Measurements from ENCODE around the gene FBXO24. TPM values are rescaled to one million over a fixed set of nuclear protein-coding genes. Genes with fewer than 3 reads are reported as not detected.

FBXO24 gene
- total and polyA plus RNA-seq, 8 donors: 0.31 to 2.0 (median 0.81) TPM

DNA sequence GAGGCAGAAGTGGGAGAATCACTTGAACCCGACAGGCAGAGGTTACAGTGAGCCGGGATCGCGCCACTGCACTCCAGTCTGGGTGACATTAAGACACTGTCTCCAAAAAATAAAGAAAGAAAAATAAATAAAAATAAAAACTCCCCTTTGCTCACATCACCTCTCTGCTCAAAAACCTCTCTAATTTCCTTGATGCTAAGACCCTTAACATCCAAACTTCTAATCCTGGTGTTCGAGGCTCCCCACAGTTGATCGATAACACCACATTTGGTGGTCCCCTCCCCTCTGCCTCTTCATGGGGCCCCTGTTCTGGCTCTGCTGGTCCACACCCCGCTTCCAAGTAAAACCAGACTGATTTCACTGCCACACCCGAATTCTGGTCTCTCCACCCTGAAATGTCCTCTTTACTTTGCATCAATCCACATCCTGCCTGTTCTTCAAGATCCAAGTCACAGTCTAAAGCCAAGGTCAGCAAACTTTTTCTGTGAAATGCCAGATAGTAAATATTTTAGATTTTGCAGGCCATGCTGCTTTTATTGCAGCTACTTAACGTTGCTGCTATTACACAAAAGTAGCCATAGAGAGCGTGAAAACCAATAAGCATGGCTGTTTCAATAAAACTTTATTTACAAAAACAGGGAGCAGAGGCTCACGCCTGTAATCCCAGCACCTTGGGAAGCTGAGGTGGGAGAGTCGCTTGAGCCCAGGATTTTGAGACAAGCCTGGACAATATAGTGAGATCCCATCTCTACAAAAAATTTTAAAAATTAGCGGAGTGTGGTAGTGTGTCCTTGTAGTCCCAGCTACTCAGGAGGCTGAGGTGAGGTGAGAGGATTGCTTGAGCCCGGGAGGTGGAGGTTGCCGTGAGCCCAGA, 38.1 kb downstream of the FBXO24 start:
- no peaks in the 10 kb centered on the region for H3K27me3 ChIP-seq
- no peak overlapping the region for H3K27ac ChIP-seq
- H3K9me3 ChIP-seq: no peaks in the 10 kb centered on the region
- H3K4me3 ChIP-seq: no peak overlapping the region
- FAIRE-seq: no peak
- H3K4me1 ChIP-seq: no peaks in the 10 kb centered on the region
- 79 to 84% methylated on average over 15 of the region's 15 CpGs for WGBS, 2 donors
- ATAC-seq: no peak
- intact Hi-C loops (cut with DNase I): no loop called here
- no peaks in the 10 kb centered on the region for H3K36me3 ChIP-seq
- no peak for DNase-seq
- TF ChIP-seq, protein P1, sequence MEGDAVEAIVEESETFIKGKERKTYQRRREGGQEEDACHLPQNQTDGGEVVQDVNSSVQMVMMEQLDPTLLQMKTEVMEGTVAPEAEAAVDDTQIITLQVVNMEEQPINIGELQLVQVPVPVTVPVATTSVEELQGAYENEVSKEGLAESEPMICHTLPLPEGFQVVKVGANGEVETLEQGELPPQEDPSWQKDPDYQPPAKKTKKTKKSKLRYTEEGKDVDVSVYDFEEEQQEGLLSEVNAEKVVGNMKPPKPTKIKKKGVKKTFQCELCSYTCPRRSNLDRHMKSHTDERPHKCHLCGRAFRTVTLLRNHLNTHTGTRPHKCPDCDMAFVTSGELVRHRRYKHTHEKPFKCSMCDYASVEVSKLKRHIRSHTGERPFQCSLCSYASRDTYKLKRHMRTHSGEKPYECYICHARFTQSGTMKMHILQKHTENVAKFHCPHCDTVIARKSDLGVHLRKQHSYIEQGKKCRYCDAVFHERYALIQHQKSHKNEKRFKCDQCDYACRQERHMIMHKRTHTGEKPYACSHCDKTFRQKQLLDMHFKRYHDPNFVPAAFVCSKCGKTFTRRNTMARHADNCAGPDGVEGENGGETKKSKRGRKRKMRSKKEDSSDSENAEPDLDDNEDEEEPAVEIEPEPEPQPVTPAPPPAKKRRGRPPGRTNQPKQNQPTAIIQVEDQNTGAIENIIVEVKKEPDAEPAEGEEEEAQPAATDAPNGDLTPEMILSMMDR (IDR thresholded peaks at IDR 0.05): no peak

DNA sequence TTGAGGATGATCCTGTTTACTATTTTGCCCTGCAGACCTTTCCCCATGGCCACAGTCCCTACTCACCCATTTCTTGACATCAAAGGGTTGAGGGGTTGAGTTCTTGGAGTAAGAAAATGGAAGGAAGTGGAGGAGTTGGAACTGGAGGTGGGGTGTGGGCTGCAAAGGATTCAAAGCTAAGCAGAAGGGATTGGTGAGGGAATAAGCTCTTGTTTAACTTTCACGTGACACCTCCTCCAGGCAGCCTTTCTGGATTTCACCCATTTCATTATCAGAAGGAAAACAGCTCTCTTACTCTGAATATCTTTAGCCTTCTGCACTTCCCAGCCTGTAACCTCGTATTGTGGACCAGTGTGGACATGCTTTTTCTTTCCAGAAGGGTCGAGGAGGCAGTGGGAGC, 39.9 kb downstream of the FBXO24 start:
- FAIRE-seq: no peak

DNA sequence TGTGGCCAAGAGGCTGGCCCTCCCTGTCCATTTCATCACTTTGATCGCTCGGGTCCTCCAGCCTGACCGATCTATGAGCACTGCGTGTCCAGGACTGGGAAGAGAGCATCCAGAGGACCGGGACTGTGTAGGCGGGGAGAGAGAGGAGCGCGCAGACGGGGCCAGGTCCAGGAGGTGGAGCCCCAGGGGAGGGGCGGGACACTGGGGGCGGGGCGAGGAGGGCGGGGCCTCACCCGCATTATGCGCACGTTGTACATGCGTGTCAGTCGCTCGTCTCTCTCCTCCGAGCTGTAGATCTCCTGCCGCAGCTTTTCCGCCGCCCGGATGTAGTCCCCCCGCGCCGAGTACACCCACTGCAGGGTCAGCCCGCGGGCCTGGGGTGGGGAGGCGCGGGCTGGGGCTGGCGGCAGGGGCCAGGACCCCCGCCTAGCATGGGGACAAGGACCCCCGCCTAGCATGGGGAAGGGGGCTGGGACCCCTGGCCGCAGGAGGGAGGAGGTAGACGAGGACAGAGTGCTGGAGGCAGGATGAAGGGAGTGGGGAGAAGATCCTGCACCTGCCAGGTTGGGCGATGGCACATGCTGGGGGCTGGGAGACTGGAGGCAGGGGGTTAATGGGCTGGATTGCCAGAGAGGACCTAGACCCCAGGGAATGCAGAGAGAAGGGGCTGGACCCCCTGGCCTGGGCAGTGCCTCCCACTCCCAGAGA, 40.6 kb downstream of the FBXO24 start:
- Histone ChIP-seq H3K4me3 (peak overlapping the region in 1 of 4 donors; percentile 22), H3K36me3 (no peaks in the 10 kb centered on the region), H3K4me1 (no peaks in the 10 kb centered on the region), H3K27ac (no peak overlapping the region), H3K9me3 (no peaks in the 10 kb centered on the region), H3K27me3 (no peaks in the 10 kb centered on the region)
- DNase-seq (peak in 5 of 6 donors; percentile 40 to 79 (median 62)), FAIRE-seq (no peak), ATAC-seq (peak; percentile 69 to 96 (median 94))
- TF ChIP-seq, protein P1 (IDR thresholded peaks at IDR 0.05): no peak
- WGBS, 2 donors: 33 to 38% methylated on average over 36 to 37 of the region's 37 CpGs
- intact Hi-C loops (cut with DNase I): no loop called here

More for the DNA sequence above, 39.9 kb downstream of the FBXO24 start:
- peak overlapping the region in 1 of 4 donors; percentile 22 for H3K4me3 ChIP-seq
- ATAC-seq (no peak), DNase-seq (no peak)
- no peaks in the 10 kb centered on the region for H3K9me3 ChIP-seq
- no peaks in the 10 kb centered on the region for H3K36me3 ChIP-seq
- intact Hi-C loops (cut with DNase I): no loop called here
- no peaks in the 10 kb centered on the region for H3K4me1 ChIP-seq
- no peaks in the 10 kb centered on the region for H3K27me3 ChIP-seq
- H3K27ac ChIP-seq: no peak overlapping the region
- 33% methylated on average over 3 of the region's 3 CpGs for WGBS, 2 donors
- TF ChIP-seq, protein P1 (IDR thresholded peaks at IDR 0.05): no peak

DNA sequence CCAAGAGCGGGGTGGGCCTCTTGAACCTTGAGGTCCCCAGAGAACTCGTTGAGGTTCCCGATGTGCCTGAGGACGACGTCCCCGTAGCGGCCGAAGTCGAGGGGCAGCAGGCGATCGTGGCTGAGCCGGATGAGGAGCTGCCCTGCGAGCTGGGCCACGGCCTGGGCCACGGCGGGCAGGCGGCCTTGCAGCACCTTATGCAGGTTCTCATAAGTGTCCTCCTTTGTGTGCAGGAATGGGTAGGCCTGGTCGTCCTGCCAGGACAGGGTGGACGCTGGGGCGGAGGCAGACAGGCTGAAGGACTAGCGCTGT, 41.1 kb downstream of the FBXO24 start:
- Histone ChIP-seq H3K27ac (no peak overlapping the region), H3K36me3 (no peaks in the 10 kb centered on the region), H3K4me1 (no peaks in the 10 kb centered on the region), H3K27me3 (no peaks in the 10 kb centered on the region), H3K9me3 (no peaks in the 10 kb centered on the region), H3K4me3 (no peak overlapping the region)
- 81 to 85% methylated on average over 21 of the region's 21 CpGs for WGBS, 2 donors
- DNase-seq: no peak
- no peak for FAIRE-seq
- intact Hi-C loops (cut with DNase I): no loop called here
- ATAC-seq: no peak
- TF ChIP-seq, protein P1 (IDR thresholded peaks at IDR 0.05): no peak

All from pancreas (tissue), 10 donors.